Measurements from ENCODE around the gene DMRT1.

- TF ChIP-seq CTCF (IDR thresholded peaks at IDR 0.05) (no peak), SIN3A (IDR thresholded peaks at IDR 0.05; ENCODE audit: borderline replicate concordance, insufficient read depth, low read depth, low read length) (no peak), POLR2AphosphoS5 (IDR thresholded peaks at IDR 0.05; ENCODE audit: low read depth, low read length) (no peak)
These were observed 130.5 kb downstream of the DMRT1 start for GRCh38 chr9:971901-972500.

Data from Panc1 (cell line).